Keratinocyte (primary cell): Measurements from ENCODE around the gene ST6GAL1. TPM values are rescaled to one million over a fixed set of nuclear protein-coding genes. Genes with fewer than 3 reads are reported as not detected.
A peak's percentile ranks its signal among the peaks of the same experiment; 100 is the strongest.

Experiments used
- DNase-seq: peaks from one replicate; pipeline ENCODE4 v3.0.0-alpha.2; 2011; ENCODE audit warnings: low read depth, missing footprints, low spot score
- FAIRE-seq: peaks from 2 replicates; lab custom pipeline; 2011; peaks lifted over from hg19 to GRCh38; lab: Jason Lieb, UNC
- H2AFZ ChIP-seq: 2 replicates; pipeline ENCODE4 v1.6.0; 2012; ENCODE audit warnings: low read length, control low read depth, inconsistent platforms; ENCODE audit not compliant: control insufficient read depth
- H3K27ac ChIP-seq: 2 replicates; pipeline ENCODE4 v1.5.1; 2011; ENCODE audit warnings: low read length; ENCODE audit not compliant: control insufficient read depth, insufficient read depth
- H3K27me3 ChIP-seq: 3 replicates; pipeline ENCODE4 v1.6.0; 2011; ENCODE audit warnings: low read length; ENCODE audit not compliant: control insufficient read depth, insufficient read depth; ENCODE audit errors: extremely low read depth
- H3K36me3 ChIP-seq, 2 experiments: 2 replicates in 1 of 2; 3 replicates in 1 of 2; pipeline ENCODE4 v1.5.1; 2011; ENCODE audit warnings: low read length in 2 of 2, mild to moderate bottlenecking in 1 of 2; ENCODE audit not compliant: control insufficient read depth in 2 of 2, insufficient read depth in 2 of 2; ENCODE audit errors: extremely low read depth in 1 of 2
- H3K4me1 ChIP-seq: 3 replicates; pipeline ENCODE4 v1.5.1; 2011; ENCODE audit warnings: low read length; ENCODE audit not compliant: control insufficient read depth, insufficient read depth; ENCODE audit errors: extremely low read depth
- H3K4me2 ChIP-seq: 3 replicates; pipeline ENCODE4 v1.6.0; 2011; ENCODE audit warnings: low read depth, low read length; ENCODE audit not compliant: control insufficient read depth, insufficient read depth; ENCODE audit errors: extremely low read depth
- H3K4me3 ChIP-seq, 3 experiments: fragments of 200-600 bp in 1 of 3; sonication (generic) in 1 of 3; 2 replicates in 2 of 3; 3 replicates in 1 of 3; pipeline ENCODE4 v1.5.1; 2011 to 2016; ENCODE audit warnings: low read length in 3 of 3, mild to moderate bottlenecking in 3 of 3, control low read depth in 2 of 3, inconsistent platforms in 1 of 3, low read depth in 1 of 3, mixed read lengths in 1 of 3, mixed run types in 1 of 3, moderate library complexity in 1 of 3; ENCODE audit not compliant: control insufficient read depth in 2 of 3, insufficient read depth in 2 of 3; ENCODE audit errors: extremely low read depth in 1 of 3
- H3K79me2 ChIP-seq: 2 replicates; pipeline ENCODE4 v1.6.0; 2012; ENCODE audit warnings: low read length; ENCODE audit not compliant: control insufficient read depth, insufficient read depth
- H3K9ac ChIP-seq: 3 replicates; pipeline ENCODE4 v1.6.0; 2011; ENCODE audit warnings: low read length; ENCODE audit not compliant: control insufficient read depth, insufficient read depth; ENCODE audit errors: extremely low read depth
- H3K9me1 ChIP-seq: 3 replicates; pipeline ENCODE4 v1.6.0; 2011; ENCODE audit warnings: low read length; ENCODE audit not compliant: control insufficient read depth, insufficient read depth; ENCODE audit errors: extremely low read depth
- H3K9me3 ChIP-seq: 2 replicates; pipeline ENCODE4 v1.5.1; 2012; ENCODE audit warnings: low read depth, low read length; ENCODE audit not compliant: control insufficient read depth
- H4K20me1 ChIP-seq: 3 replicates; pipeline ENCODE4 v1.6.0; 2011; ENCODE audit warnings: low read length; ENCODE audit not compliant: control insufficient read depth, insufficient read depth; ENCODE audit errors: extremely low read depth
- EZH2 ChIP-seq: IDR thresholded peaks from one replicate; pipeline ENCODE4 v1.6.1; 2012; ENCODE audit warnings: inconsistent platforms, mild to moderate bottlenecking, low read length, moderate library complexity
- dilution Hi-C: fragments of 300-500 bp; cut with MboI; formaldehyde crosslinking; loops from one replicate; pipeline ENCODE4 v1.7.0; 2020; ENCODE audit warnings: low sequenced_read_pairs; ENCODE audit not compliant: extremely low pct_ligation_motif_present
- polyA minus RNA-seq, 3 experiments: library from RNA; depleted of rRNA, polyadenylated mRNA; stranded (reverse); fragments of >200 nt; gene quantifications; 1 replicate in 1 of 3; 2 replicates in 1 of 3; 3 replicates in 1 of 3; pipeline ENCODE4 v1.2.3, GENCODE V29; 2011
- polyA plus RNA-seq, 5 experiments: library from polyadenylated mRNA; depleted of rRNA in 3 of 5; stranded (reverse) in 3 of 5; stranded (forward) in 1 of 5; unstranded in 1 of 5; fragments of >200 nt; gene quantifications; 1 replicate in 1 of 5; 2 replicates in 3 of 5; 3 replicates in 1 of 5; pipeline versions ENCODE4 v1.2.1 to v1.2.3, GENCODE V29; 2011 to 2012; ENCODE audit warnings: missing spikeins in 2 of 5, low read depth in 1 of 5, low replicate concordance in 1 of 5
- TF ChIP-seq, protein P1 (sequence below), 3 experiments: IDR thresholded peaks in 1 of 3; conservative IDR thresholded peaks in 1 of 3; optimal IDR thresholded peaks in 1 of 3; 2 replicates in 2 of 3; 3 replicates in 1 of 3; pipeline versions ENCODE3 to v1.5.1; 2011; ENCODE audit warnings: low read length in 3 of 3, mild to moderate bottlenecking in 3 of 3, moderate library complexity in 2 of 3, control low read depth in 1 of 3, inconsistent platforms in 1 of 3; ENCODE audit not compliant: insufficient read depth in 2 of 3; ENCODE audit errors: extremely low read depth in 1 of 3

The ST6GAL1 gene, protein sequence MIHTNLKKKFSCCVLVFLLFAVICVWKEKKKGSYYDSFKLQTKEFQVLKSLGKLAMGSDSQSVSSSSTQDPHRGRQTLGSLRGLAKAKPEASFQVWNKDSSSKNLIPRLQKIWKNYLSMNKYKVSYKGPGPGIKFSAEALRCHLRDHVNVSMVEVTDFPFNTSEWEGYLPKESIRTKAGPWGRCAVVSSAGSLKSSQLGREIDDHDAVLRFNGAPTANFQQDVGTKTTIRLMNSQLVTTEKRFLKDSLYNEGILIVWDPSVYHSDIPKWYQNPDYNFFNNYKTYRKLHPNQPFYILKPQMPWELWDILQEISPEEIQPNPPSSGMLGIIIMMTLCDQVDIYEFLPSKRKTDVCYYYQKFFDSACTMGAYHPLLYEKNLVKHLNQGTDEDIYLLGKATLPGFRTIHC
- 7.5 to 8.6 TPM (median 7.5 TPM) in 3 replicates for polyA plus RNA-seq
- 3.1 TPM for polyA plus RNA-seq (2011; ENCODE audit: low read depth)
- polyA plus RNA-seq (2011; cell fraction: cytosol; rRNA removed), result 6.2 and 9.2 TPM in 2 replicates
- 13.3 and 15.1 TPM in 2 replicates for polyA plus RNA-seq (2011; cell fraction: nucleus; rRNA removed)
- 5.1 and 5.5 TPM in 2 replicates for polyA plus RNA-seq (2012; ENCODE audit: low replicate concordance)
- polyA minus RNA-seq, result 11.5 to 23.3 TPM (median 20.1 TPM) in 3 replicates
- 13.4 TPM for polyA minus RNA-seq (2011; cell fraction: cytosol; rRNA and poly(A)+ RNA removed)
- polyA minus RNA-seq (2011; cell fraction: nucleus; rRNA and poly(A)+ RNA removed), result 12.1 and 20.5 TPM in 2 replicates

- FAIRE-seq, result no peak
- H3K4me1 ChIP-seq, result peaks cover 19% of the 10 kb centered on the region
- peak within 1 kb of the TSS; percentile 56 to 80 (median 62) for H3K4me3 ChIP-seq
These were observed at the start of gene ST6GAL1 for GRCh38 chr3:186930143-186930640. TSS of gene ST6GAL1 (plus strand) at chr3:186930526. CDS start at chr3:187042704, 112,178 bp downstream.

DNA sequence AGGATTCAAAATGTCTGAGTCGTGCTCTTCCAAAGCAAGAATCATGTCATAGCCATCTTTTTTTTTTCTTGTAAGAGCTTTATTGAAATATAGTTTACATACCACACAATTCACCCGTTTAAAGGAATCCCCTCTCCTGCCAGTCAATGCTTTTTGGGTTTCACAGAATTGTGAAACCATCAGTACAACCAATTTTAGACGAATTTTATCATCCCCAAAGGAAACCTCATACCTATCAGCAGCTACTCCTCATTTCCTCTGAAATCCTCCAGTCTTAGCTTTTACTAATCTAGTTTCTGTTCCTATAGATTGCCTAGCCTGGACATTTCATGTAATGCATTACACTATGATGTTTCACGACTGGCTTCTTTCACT, 48.2 kb upstream of the ST6GAL1 start:
- peak overlapping the region; percentile 54 for H2AFZ ChIP-seq
- FAIRE-seq (no peak), DNase-seq (no peak)
- H3K27ac ChIP-seq, result peak overlapping the region; percentile 61
- H3K9ac ChIP-seq, result no peak overlapping the region
- H3K4me2 ChIP-seq, result no peak overlapping the region
- H3K9me3 ChIP-seq, result no peaks in the 10 kb centered on the region
- H3K27me3 ChIP-seq, result no peaks in the 10 kb centered on the region
- H3K9me1 ChIP-seq, result no peaks in the 10 kb centered on the region
- peaks cover 21% of the 10 kb centered on the region for H3K4me1 ChIP-seq
- H3K4me3 ChIP-seq, result no peak overlapping the region
- no peaks in the 10 kb centered on the region for H4K20me1 ChIP-seq
- no peaks in the 10 kb centered on the region for H3K79me2 ChIP-seq
- H3K36me3 ChIP-seq, result no peaks in the 10 kb centered on the region
- dilution Hi-C loops, result no loop called here
- TF ChIP-seq, protein P1, sequence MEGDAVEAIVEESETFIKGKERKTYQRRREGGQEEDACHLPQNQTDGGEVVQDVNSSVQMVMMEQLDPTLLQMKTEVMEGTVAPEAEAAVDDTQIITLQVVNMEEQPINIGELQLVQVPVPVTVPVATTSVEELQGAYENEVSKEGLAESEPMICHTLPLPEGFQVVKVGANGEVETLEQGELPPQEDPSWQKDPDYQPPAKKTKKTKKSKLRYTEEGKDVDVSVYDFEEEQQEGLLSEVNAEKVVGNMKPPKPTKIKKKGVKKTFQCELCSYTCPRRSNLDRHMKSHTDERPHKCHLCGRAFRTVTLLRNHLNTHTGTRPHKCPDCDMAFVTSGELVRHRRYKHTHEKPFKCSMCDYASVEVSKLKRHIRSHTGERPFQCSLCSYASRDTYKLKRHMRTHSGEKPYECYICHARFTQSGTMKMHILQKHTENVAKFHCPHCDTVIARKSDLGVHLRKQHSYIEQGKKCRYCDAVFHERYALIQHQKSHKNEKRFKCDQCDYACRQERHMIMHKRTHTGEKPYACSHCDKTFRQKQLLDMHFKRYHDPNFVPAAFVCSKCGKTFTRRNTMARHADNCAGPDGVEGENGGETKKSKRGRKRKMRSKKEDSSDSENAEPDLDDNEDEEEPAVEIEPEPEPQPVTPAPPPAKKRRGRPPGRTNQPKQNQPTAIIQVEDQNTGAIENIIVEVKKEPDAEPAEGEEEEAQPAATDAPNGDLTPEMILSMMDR (optimal IDR thresholded peaks at IDR 0.05 in 1 of 3, IDR thresholded peaks at IDR 0.05 in 1 of 3, conservative IDR thresholded peaks at IDR 0.05 in 1 of 3; ENCODE audit: extremely low read depth in 1 of 3, insufficient read depth in 2 of 3, low read length in 3 of 3), result no peak
- no peak for TF ChIP-seq EZH2

More at GRCh38 chr3:186930143-186930640, at the start of gene ST6GAL1:
- H4K20me1 ChIP-seq, result no peaks in the 10 kb centered on the region
- H3K79me2 ChIP-seq, result no peaks in the 10 kb centered on the region
- peak within 1 kb of the TSS; percentile 18 for H3K27ac ChIP-seq
- no peaks in the 10 kb centered on the region for H3K9me1 ChIP-seq
- TF ChIP-seq EZH2, result no peak
- TF ChIP-seq, protein P1 (optimal IDR thresholded peaks at IDR 0.05 in 1 of 3, IDR thresholded peaks at IDR 0.05 in 1 of 3, conservative IDR thresholded peaks at IDR 0.05 in 1 of 3; ENCODE audit: extremely low read depth in 1 of 3, insufficient read depth in 2 of 3, low read length in 3 of 3), result peak in 1 of 3 experiments; percentile 31
- no peak for DNase-seq
- H3K9me3 ChIP-seq, result no peaks in the 10 kb centered on the region
- dilution Hi-C loops, result no loop called here
- peak within 1 kb of the TSS; percentile 89 for H2AFZ ChIP-seq
- H3K9ac ChIP-seq, result peak within 1 kb of the TSS; percentile 70
- H3K27me3 ChIP-seq, result no peaks in the 10 kb centered on the region
- peak within 1 kb of the TSS; percentile 95 for H3K4me2 ChIP-seq
- no peaks in the 10 kb centered on the region for H3K36me3 ChIP-seq
